Neural cell (in vitro differentiated cells): ENCODE results near the gene VPS13D. TPM values are rescaled to one million over a fixed set of nuclear protein-coding genes. Genes with fewer than 3 reads are reported as not detected.

Experiments
- H2AFZ ChIP-seq: fragments of 200-600, 300-800 bp; sonication (generic), shearing (Covaris generic); 2 replicates; pipeline ENCODE4 v1.6.0; 2014; ENCODE audit warnings: low read depth, mild to moderate bottlenecking, antibody characterized with exemption, low read length, moderate library complexity
- H3F3A ChIP-seq: fragments of 200-600 bp; shearing (Covaris generic); 2 replicates; pipeline ENCODE4 v1.6.1; 2016; ENCODE audit warnings: mild to moderate bottlenecking, moderate library complexity, mixed read lengths, antibody characterized with exemption, low read length; ENCODE audit not compliant: insufficient read depth, poor library complexity, severe bottlenecking
- H3K27ac ChIP-seq: fragments of 200-600, 300-800 bp; sonication (generic), shearing (Covaris generic); 2 replicates; pipeline ENCODE4 v1.5.1; 2014; ENCODE audit warnings: mild to moderate bottlenecking, low read length, moderate library complexity
- H3K27me3 ChIP-seq: fragments of 300-800, 200-600 bp; sonication (generic), shearing (Covaris generic); 2 replicates; pipeline ENCODE4 v1.6.0; 2014; ENCODE audit warnings: mild to moderate bottlenecking, low read depth, low read length, moderate library complexity; ENCODE audit not compliant: insufficient read depth
- H3K36me3 ChIP-seq: fragments of 300-800, 200-600 bp; sonication (generic), shearing (Covaris generic); 2 replicates; pipeline ENCODE4 v1.5.1; 2014; ENCODE audit warnings: mild to moderate bottlenecking, antibody characterized with exemption, low read length, moderate library complexity; ENCODE audit not compliant: insufficient read depth
- H3K4me2 ChIP-seq: fragments of 300-800, 200-600 bp; sonication (generic), shearing (Covaris generic); 2 replicates; pipeline ENCODE4 v1.6.0; 2014; ENCODE audit warnings: mild to moderate bottlenecking, low read length
- H3K4me3 ChIP-seq: fragments of 300-800, 200-600 bp; sonication (generic), shearing (Covaris generic); 2 replicates; pipeline ENCODE4 v1.5.1; 2014; ENCODE audit warnings: mild to moderate bottlenecking, low read length, moderate library complexity
- H3K79me2 ChIP-seq: fragments of 200-600 bp; shearing (Covaris generic); replicated peaks from 2 replicates; pipeline ENCODE4 v1.6.0; 2014; ENCODE audit warnings: mild to moderate bottlenecking, low read length, moderate library complexity; ENCODE audit not compliant: insufficient read depth
- H3K9ac ChIP-seq: fragments of 300-800, 200-600 bp; sonication (generic), shearing (Covaris generic); 2 replicates; pipeline ENCODE4 v1.6.1; 2016; ENCODE audit warnings: mild to moderate bottlenecking, low read length, mixed read lengths
- H3K9me2 ChIP-seq: fragments of 200-600 bp; shearing (Covaris generic); 2 replicates; pipeline ENCODE4 v1.6.1; 2016; ENCODE audit warnings: mild to moderate bottlenecking, low read length, mixed read lengths; ENCODE audit not compliant: insufficient read depth
- H3K9me3 ChIP-seq: fragments of 200-600, 300-800 bp; sonication (generic), shearing (Covaris generic); 2 replicates; pipeline ENCODE4 v1.6.1; 2016; ENCODE audit warnings: mild to moderate bottlenecking, mixed run types, low read length, moderate library complexity, mixed read lengths
- H4K20me1 ChIP-seq: fragments of 200-600 bp; shearing (Covaris generic); 2 replicates; pipeline ENCODE4 v1.6.1; 2016; ENCODE audit warnings: mild to moderate bottlenecking, mixed run types; ENCODE audit not compliant: insufficient read depth
- CTCF ChIP-seq: fragments of 450-650 bp; IDR thresholded peaks from 2 replicates; pipeline ENCODE4 v1.5.1; 2014; ENCODE audit warnings: antibody characterized with exemption, mild to moderate bottlenecking, moderate library complexity; ENCODE audit not compliant: poor library complexity, severe bottlenecking
- EP300 ChIP-seq: fragments of 450-650 bp; conservative IDR thresholded peaks from 2 replicates; pipeline ENCODE4 v1.6.1; 2014; ENCODE audit warnings: antibody characterized with exemption, mild to moderate bottlenecking, moderate library complexity; ENCODE audit not compliant: poor library complexity, severe bottlenecking
- EZH2 ChIP-seq: fragments of 200-600, 300-800 bp; shearing (Covaris generic), sonication (generic); IDR thresholded peaks from 2 replicates; pipeline ENCODE4 v1.6.1; 2014; ENCODE audit warnings: antibody characterized with exemption, low read length, borderline replicate concordance, mild to moderate bottlenecking; ENCODE audit not compliant: insufficient read depth, poor library complexity, severe bottlenecking
- POLR2AphosphoS5 ChIP-seq: IDR thresholded peaks from 2 replicates; pipeline ENCODE4 v1.6.1; 2012
- RAD21 ChIP-seq: fragments of 450-650 bp; conservative IDR thresholded peaks from 2 replicates; pipeline ENCODE4 v1.6.1; 2014; ENCODE audit warnings: antibody characterized with exemption, mild to moderate bottlenecking, moderate library complexity
- SMC3 ChIP-seq: fragments of 450-650 bp; conservative IDR thresholded peaks from 2 replicates; pipeline ENCODE4 v1.6.1; 2014; ENCODE audit warnings: antibody characterized with exemption, mild to moderate bottlenecking, moderate library complexity; ENCODE audit not compliant: poor library complexity
- TAF1 ChIP-seq: IDR thresholded peaks from 2 replicates; pipeline ENCODE4 v1.6.1; 2012; ENCODE audit warnings: low read depth
- polyA plus RNA-seq: library from polyadenylated mRNA; depleted of rRNA; stranded (reverse); fragments of >200 nt; gene quantifications from 2 replicates; pipeline ENCODE4 v1.2.3, GENCODE V29; 2014
- TF ChIP-seq, protein P1 (sequence below): IDR thresholded peaks from 2 replicates; pipeline ENCODE4 v1.6.1; 2012; ENCODE audit warnings: borderline replicate concordance

The VPS13D gene
- polyA plus RNA-seq, 1 donor from 2014 or later: 24.5 TPM

DNA sequence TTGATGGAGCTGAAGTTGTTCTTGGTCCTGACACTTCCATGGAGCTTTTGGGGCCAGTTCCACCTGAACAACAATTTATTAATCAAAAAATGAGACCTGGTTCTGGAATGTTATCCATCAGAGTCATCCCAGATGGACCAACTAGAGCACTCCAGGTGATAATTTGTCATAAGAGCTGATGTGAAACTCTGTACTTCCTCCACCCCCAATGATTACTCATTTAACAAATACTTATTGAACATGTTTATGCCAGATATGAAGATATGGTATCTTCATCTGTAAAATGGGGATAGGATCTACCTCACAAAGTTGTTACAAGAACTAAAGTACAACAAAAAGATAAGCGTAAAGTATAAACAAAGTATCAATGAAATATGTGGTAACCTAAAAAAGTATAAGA lies 153.2 kb downstream of the VPS13D start:
- H3K79me2 ChIP-seq: no peaks in the 10 kb centered on the region
- no peaks in the 10 kb centered on the region for H3K27me3 ChIP-seq
- no peak overlapping the region for H3K9ac ChIP-seq
- H3K27ac ChIP-seq: no peak overlapping the region
- H3K4me3 ChIP-seq: no peak overlapping the region
- no peaks in the 10 kb centered on the region for H3F3A ChIP-seq
- H3K4me2 ChIP-seq: no peak overlapping the region
- TF ChIP-seq, protein P1, sequence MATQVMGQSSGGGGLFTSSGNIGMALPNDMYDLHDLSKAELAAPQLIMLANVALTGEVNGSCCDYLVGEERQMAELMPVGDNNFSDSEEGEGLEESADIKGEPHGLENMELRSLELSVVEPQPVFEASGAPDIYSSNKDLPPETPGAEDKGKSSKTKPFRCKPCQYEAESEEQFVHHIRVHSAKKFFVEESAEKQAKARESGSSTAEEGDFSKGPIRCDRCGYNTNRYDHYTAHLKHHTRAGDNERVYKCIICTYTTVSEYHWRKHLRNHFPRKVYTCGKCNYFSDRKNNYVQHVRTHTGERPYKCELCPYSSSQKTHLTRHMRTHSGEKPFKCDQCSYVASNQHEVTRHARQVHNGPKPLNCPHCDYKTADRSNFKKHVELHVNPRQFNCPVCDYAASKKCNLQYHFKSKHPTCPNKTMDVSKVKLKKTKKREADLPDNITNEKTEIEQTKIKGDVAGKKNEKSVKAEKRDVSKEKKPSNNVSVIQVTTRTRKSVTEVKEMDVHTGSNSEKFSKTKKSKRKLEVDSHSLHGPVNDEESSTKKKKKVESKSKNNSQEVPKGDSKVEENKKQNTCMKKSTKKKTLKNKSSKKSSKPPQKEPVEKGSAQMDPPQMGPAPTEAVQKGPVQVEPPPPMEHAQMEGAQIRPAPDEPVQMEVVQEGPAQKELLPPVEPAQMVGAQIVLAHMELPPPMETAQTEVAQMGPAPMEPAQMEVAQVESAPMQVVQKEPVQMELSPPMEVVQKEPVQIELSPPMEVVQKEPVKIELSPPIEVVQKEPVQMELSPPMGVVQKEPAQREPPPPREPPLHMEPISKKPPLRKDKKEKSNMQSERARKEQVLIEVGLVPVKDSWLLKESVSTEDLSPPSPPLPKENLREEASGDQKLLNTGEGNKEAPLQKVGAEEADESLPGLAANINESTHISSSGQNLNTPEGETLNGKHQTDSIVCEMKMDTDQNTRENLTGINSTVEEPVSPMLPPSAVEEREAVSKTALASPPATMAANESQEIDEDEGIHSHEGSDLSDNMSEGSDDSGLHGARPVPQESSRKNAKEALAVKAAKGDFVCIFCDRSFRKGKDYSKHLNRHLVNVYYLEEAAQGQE: no peak
- TF ChIP-seq SMC3: no peak
- no peak for TF ChIP-seq CTCF
- no peak for TF ChIP-seq POLR2AphosphoS5
- TF ChIP-seq RAD21: no peak
- no peak for TF ChIP-seq EZH2
- no peak for TF ChIP-seq TAF1
- TF ChIP-seq EP300: no peak
- H3K36me3 ChIP-seq: peaks cover 32% of the 10 kb centered on the region
- H3K9me2 ChIP-seq: no peaks in the 10 kb centered on the region
- H4K20me1 ChIP-seq: no peaks in the 10 kb centered on the region
- H3K9me3 ChIP-seq: peaks cover 6% of the 10 kb centered on the region
- H2AFZ ChIP-seq: no peak overlapping the region

- Histone ChIP-seq H2AFZ (no peak overlapping the region), H3K9me2 (no peaks in the 10 kb centered on the region), H3K27me3 (no peaks in the 10 kb centered on the region), H3F3A (no peaks in the 10 kb centered on the region), H3K79me2 (no peaks in the 10 kb centered on the region), H3K9ac (no peak overlapping the region), H3K4me2 (no peak overlapping the region), H4K20me1 (no peaks in the 10 kb centered on the region), H3K4me3 (no peak overlapping the region), H3K36me3 (peaks cover 36% of the 10 kb centered on the region), H3K9me3 (peaks cover 6% of the 10 kb centered on the region), H3K27ac (no peak overlapping the region)
- TF ChIP-seq EZH2 (no peak), SMC3 (no peak), POLR2AphosphoS5 (no peak), EP300 (no peak)
Observed at GRCh38 chr1:12383786-12384185, 154.0 kb downstream of the VPS13D start.
